ENCODE measurements around the gene CH25H.

GRCh38 chr10:89182894-89183293 is 24.2 kb downstream of the CH25H start:
- no peak for TF ChIP-seq CTCF (IDR thresholded peaks at IDR 0.05)
- no peak for TF ChIP-seq POLR2A (IDR thresholded peaks at IDR 0.05)
- TF ChIP-seq POLR2AphosphoS5 (IDR thresholded peaks at IDR 0.05), result no peak

Data from prostate gland (tissue), 2 donors.